T-helper 2 cell (primary cell): ENCODE results near the gene TRMT6.

Experiments used
- DNase-seq, 5 experiments: peaks; one replicate each; pipeline versions ENCODE4 v3.0.0 to v3.0.0-alpha.2; 2012 to 2022
- total RNA-seq, 2 donors: gene quantifications; one replicate each; lab custom pipeline; 2026; lab: John Stamatoyannopoulos, UW

The TRMT6 gene
- total RNA-seq, result 34.3 to 38.0 reads per million in 2 donors

DNA sequence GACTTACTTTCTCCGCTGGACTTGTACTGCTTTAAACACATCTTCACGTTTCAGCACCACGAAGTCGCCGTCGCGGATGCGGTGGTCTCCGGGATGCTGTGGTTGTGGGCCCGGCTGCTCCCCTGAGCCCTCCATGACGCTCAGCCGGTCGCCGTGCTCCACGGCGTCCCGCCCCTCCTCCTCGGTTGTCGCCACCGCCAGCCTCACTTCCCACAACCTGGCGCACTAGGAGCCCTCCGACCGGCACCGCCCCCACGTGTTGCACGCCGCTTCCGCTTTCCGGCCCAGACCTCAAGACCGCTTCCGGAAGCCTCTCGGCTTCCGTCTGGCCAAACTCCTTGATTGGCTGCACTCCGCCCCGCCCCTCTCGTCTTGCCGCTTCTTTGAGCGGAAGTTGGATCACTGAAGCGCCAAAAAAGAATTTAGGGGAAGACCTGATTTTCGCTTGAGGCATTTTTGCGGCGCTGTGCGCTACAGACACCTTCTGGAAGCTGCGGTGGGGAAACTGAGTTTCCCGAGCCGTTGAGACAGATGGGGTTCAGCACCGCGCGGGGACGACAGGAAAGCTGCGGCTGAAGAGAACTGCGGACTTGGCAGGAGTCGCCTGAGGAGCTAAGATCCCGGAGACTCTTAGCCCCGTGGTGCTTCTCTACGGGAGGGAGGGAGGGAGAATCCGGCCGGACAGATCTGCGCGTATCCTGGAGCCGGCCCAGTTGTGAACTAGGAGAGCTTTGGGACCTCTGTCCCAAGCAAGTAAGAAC is at the start of gene TRMT6, which contains the start of gene MCM8:
TRMT6 (minus strand) TSS at position 263 of the 761 bp plus-strand sequence; CDS start at position 135, 128 bp downstream.
MCM8 (plus strand) TSS at position 382 of the 761 bp plus-strand sequence. CDS start 1,364 bp downstream, outside the sequence.
- DNase-seq, result peak; percentile 91 to 98 (median 96)

- no peak for DNase-seq
Observed at GRCh38 chr20:5999783-6000182, 49.5 kb upstream of the TRMT6 start.

- peak in 3 of 5 experiments; percentile 8 to 86 (median 80) for DNase-seq
Observed at GRCh38 chr20:5996765-5997164, 46.4 kb upstream of the TRMT6 start.

DNA sequence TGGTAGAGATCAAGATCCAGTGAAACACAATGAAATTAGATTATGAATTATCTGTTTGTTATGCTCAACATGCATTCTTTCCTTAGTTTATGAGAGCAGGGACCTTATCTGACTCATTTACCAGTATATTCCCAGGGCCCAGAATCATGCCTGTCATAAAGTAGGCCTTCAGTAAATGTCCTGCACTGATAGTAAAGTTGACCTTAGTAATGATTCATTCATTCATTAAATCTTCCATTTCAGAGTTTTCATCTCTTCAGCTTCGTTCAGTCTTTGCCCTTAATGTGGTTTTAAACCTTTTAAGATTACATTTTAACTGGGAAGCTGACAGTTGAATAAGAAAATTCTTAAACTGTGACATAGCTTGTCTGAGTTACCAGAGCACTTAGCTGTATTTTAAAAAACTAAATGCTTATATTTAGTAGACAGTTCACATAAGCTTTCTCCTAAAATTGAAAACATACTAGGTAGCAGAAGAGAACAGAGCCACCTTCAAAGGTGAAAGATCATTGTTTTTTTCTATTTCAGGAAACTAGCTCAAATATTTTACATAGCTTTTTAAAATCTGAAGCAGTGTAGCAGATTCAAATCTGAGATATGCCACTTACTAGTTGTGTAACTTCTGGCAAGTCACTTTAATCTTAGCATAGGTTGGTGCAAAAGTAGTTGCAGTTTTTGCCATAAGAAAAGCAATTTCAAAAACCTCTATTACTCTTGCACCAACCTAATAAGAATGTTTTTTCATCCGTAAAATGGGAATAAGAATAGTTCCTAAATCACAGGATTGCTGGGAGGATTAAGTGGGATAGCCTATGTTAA is 41.5 kb upstream of the TRMT6 start:
- no peak for DNase-seq

DNA sequence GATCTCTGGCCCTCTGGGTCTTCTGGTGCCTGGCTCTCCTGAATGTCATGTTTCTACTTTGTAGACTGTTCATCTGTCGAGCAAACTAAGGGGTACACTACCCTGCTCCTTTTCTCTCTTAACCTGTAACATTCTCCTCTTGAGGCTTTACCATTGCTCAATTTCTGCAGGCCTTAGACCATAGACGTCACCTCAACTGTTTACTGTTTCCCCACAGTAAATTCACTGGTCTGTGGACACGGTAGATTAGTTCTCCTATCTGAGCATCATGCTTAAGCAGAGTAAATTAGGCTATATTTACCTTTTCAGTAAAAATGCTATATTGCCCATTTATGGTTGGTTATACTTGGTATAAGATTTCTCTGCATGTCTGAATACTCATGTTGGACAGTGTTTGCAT is 40.6 kb upstream of the TRMT6 start:
- no peak for DNase-seq

- no peak for DNase-seq
Observed at GRCh38 chr20:5989539-5989938, 39.2 kb upstream of the TRMT6 start.

- no peak for DNase-seq
Observed at GRCh38 chr20:5987383-5987782, 37.0 kb upstream of the TRMT6 start.

DNA sequence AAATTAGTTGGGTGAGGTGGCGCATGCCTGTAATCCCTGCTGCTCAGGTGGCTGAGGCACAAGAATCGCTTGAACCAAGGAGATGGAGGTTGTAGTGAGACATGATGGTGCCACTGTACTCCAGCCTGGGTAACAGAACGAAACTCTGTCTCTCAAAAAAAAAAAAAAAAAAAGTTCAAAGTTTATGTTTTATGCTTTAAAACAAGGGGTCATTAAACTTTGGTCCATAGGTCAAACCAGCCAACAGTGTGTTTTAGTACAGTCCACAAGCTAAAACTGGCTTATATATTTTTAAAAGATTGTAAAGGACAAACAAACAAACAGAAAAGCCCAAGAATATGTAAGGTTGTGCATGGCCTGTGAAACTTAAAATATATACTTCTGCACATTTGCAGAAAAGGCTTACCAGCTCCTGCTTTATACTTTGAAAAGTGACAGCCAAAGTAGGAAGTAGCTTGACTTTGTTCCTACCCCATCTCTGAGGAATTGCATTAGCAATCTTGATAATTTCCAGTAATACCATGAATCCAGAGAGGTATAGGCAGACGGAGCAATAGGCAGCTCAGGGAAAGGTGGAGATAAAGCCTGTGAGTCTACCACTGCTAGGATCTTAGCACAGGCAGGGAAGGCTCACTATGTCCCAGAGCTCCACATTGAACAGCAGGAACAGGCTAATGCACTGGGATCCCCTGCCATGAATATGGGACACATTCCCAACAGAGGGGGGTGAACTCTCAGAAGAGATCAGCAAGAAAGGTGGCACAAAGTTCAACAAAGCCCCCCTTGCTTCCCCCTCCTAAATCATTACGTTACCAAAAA is 30.6 kb upstream of the TRMT6 start:
- DNase-seq, result no peak

GRCh38 chr20:5979801-5980200 is 29.5 kb upstream of the TRMT6 start:
- DNase-seq, result no peak

DNA sequence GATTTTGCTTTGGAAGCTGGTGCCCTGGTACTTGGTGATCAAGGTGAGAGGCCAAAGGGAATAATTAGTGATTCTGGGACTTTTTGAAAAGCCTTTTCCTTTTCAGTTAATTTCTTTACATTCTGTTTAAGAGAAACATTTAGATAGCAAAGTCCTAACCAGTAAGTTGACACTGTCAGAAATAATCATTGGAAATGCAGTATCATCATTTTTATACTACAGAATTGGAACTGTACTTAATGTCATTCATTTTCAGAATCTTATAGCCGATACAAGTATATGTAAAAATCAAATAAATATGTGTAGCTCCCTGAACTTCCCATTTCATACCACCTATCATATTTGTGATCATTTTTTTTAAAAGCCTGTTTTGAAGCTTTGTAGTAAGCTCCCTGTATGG is 27.6 kb upstream of the TRMT6 start:
- DNase-seq, result no peak

GRCh38 chr20:5977223-5977622 is 26.9 kb upstream of the TRMT6 start:
- DNase-seq, result no peak

GRCh38 chr20:5975778-5976177 is 25.4 kb upstream of the TRMT6 start:
- DNase-seq, result no peak

DNA sequence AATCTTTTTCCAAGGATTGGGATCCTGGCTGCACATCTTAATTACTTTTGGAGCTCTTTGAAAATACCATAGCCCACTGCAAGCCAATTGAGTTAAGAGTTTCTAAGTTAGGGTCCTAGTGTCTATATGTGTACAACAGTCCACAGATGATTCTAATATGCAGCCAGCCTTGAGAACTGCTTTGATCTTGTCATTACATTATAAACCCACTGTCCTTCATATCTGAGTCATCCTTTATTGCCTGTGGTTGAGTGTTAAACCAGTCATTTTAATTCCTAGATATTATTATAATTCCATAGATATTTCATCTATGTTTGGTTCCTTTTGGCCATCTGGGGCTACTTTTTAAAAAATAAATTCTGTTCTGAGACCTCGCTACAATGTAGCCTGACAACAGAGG is 24.2 kb upstream of the TRMT6 start:
- DNase-seq, result no peak

- no peak for DNase-seq
Observed at GRCh38 chr20:5973971-5974370, 23.6 kb upstream of the TRMT6 start.

DNA sequence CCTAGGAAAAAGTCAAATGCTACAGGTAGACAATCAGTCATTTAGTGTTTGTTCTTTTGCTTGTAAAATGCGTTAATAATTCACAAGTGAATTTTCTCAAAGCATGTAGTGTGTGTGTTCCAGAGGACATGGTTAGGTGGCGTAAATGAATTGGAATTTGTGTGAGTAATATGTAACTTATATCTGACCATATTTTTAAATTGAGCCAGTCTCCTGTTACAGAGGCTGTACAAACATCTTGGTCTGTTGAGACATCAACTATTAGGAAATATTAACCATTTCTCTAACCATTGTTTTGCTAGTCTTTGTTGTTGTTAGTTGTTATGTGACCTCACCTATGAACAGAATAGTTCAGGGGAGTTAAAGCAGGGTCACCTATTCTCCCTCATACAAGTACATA is 22.8 kb upstream of the TRMT6 start:
- no peak for DNase-seq

DNA sequence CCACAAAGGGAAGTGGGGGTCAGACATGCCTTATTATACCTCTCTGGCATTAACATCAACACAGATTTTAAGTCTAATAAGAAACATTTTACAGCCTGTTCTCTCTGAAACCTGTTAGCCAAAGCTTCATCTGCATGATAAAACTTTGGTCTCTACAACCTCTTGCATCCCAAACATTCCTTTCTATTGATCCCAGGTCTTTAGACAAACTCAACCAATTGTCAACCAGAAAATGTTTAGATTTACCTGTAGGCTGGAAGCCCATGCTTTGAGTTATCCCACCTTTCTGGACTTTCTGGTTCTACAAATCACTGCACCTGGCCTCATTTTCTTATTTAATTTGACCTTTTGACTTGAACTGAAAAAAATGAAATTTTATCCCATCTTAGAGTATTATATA is 20.9 kb upstream of the TRMT6 start:
- DNase-seq, result no peak

DNA sequence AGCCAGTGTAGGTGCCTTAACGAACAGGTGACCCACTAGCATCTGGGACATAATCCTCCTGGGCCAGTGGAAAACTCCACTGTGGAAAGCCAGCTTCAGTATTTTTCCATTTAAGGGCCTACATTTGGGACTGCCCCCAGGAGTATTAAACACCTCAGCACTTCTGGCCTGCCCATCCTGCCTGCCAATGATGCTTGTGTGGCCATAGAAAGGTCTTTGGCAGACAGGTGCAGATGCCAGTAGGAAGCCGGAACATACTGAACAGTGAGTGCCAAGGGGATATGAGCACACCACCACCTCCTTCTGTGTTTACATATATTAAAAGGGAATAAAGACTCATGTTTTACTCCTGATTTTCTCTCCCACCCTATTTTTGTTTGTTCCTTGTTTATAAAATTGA is 20.0 kb upstream of the TRMT6 start:
- DNase-seq, result no peak

DNA sequence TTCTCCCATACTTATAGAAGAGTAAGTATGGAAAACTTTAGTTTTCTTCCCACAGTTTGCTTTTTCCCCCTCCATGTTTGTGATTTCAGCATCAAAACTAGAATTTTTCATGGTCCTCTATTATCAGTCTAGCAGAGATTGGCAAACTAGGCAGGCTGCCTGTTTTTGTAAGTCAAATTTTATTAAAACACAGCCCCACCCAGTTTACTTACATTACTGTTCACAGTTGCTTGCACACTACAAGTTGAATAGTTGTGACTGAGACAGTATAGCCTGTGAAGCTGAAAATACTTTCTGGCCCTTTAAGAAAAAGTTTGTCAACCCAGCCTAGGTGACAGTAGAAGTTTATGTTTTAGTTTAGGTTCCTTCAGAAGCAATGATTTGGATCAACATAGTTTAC is 19.6 kb upstream of the TRMT6 start:
- no peak for DNase-seq

DNA sequence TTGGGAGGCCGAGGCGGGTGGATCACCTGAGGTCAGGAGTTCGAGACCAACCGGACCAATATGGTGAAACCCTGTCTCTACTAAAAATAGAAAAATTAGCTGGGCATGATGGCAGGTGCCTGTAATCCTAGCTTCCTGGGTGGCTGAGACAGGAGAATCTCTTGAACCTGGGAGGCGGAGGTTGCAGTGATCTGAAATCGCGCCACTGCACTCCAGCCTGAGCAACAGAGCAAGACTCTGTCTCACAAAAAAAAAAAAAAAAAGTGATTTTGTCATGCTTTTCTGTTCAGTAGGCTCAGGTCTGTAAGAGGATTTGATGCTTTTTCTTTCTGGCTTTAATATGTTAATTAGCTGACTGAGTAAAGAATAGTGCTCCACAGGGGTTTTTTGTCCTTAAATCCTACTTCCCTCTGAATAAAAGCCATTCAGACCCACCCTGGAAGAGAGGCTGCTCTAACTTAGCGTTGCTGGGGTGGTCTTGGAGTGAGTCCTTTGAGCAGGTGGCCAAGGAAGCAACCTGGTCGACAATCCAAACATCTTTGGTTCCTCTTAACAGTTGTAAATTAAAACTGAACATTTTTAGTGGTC is 19.1 kb upstream of the TRMT6 start:
- no peak for DNase-seq

DNA sequence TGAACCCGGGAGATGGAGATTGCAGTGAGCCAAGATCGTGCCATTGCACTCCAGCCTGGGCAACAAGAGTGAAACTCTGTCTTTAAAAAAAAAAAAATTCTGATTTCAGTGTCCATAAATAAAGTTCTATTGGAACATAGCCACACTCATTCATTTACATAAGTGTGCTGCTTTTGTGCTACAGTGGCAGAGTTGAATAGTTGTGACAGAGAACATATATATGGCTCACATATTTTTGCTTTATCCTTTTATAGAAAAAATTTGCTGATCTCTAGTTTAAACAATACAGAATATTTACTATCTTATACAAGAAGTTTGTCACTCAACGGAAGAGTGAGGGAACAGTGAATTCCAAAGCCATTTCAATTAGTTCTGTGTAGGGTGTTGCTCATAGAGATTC is 18.1 kb upstream of the TRMT6 start:
- DNase-seq, result no peak

- no peak for DNase-seq
Observed at GRCh38 chr20:5967469-5967868, 17.1 kb upstream of the TRMT6 start.

GRCh38 chr20:5949943-5950270 is 426 bp downstream of the TRMT6 start:
- DNase-seq, result no peak

DNA sequence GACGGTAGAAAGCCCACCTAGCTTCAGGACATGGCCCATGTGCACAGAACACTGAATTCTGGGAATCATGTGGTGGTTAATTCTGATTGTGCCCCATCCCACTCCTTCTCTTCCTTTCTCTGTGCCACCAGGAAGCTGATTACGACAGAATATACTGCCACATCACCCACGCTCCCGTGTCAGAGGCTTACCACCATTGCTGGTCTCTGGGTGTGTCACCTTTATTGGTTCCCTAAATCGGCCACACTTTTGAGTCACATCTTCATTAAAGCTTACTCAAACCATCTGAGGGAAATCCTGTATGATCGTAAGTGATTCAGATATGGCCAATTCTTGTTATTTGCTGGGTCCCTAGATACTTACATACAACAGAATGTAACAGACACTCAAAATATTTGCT is 3.1 kb downstream of the TRMT6 start:
- DNase-seq, result peak in 2 of 5 experiments; percentile 19 to 51
